T follicular helper cell (primary cell): ENCODE data around the gene TRIM14.
"Not testable (repeated sequence)": the region's sequence is repeated elsewhere in the genome, so short reads cannot be mapped to it uniquely, and the experiment has no call there.

Experiments
- DNase-seq: peaks from one replicate; pipeline ENCODE4 v3.0.0-alpha.2; 2020; ENCODE audit warnings: low read depth

Gene TRIM14

GRCh38 chr9:98083566-98084183, 35.3 kb downstream of the TRIM14 start:
- DNase-seq = no peak

- DNase-seq = no peak
Observed at GRCh38 chr9:98083061-98083501, 35.9 kb downstream of the TRIM14 start.

GRCh38 chr9:98081477-98082219, 37.4 kb downstream of the TRIM14 start:
- DNase-seq = no peak

- DNase-seq = no peak
Observed at GRCh38 chr9:98080780-98081179, 38.2 kb downstream of the TRIM14 start.

GRCh38 chr9:98080326-98080725, 38.7 kb downstream of the TRIM14 start:
- no peak for DNase-seq

GRCh38 chr9:98078895-98079294, 40.1 kb downstream of the TRIM14 start:
- no peak for DNase-seq

- DNase-seq = not testable (repeated sequence)
Observed at GRCh38 chr9:98076514-98076890, 42.5 kb downstream of the TRIM14 start.

- DNase-seq = no peak
Observed at GRCh38 chr9:98075332-98075805, 43.7 kb downstream of the TRIM14 start.

- peak; percentile 53 for DNase-seq
Observed at GRCh38 chr9:98074115-98074990, 44.7 kb downstream of the TRIM14 start.

GRCh38 chr9:98071737-98072136, 47.3 kb downstream of the TRIM14 start:
- no peak for DNase-seq

GRCh38 chr9:98070704-98071103, 48.3 kb downstream of the TRIM14 start:
- no peak for DNase-seq

- DNase-seq = no peak
Observed at GRCh38 chr9:98069551-98069950, 49.5 kb downstream of the TRIM14 start.

GRCh38 chr9:98067184-98067583, 51.8 kb downstream of the TRIM14 start:
- DNase-seq = no peak

GRCh38 chr9:98066235-98066634, 52.8 kb downstream of the TRIM14 start:
- DNase-seq = no peak

- DNase-seq = no peak
Observed at GRCh38 chr9:98064623-98065392, 54.2 kb downstream of the TRIM14 start.

GRCh38 chr9:98062161-98062560, 56.9 kb downstream of the TRIM14 start:
- DNase-seq = no peak

- DNase-seq = no peak
Observed at GRCh38 chr9:98057138-98057799, 61.8 kb downstream of the TRIM14 start.

GRCh38 chr9:98056269-98057137, 62.5 kb downstream of the TRIM14 start, which contains the start of gene NANS:
NANS (plus strand) TSS chr9:98056732; CDS start chr9:98056809, 77 bp downstream.
- DNase-seq = peak; percentile 86

GRCh38 chr9:98054376-98054951, 64.6 kb downstream of the TRIM14 start:
- DNase-seq = no peak

- no peak for DNase-seq
Observed at GRCh38 chr9:98050351-98050750, 68.7 kb downstream of the TRIM14 start.
